ENCODE data around the gene LRMDA.

LRMDA gene

GRCh38 chr10:76268530-76268929, 837.1 kb downstream of the LRMDA start:
- no peak for DNase-seq (ENCODE audit: low read depth)
- TF ChIP-seq CTCF (IDR thresholded peaks at IDR 0.05; ENCODE audit: insufficient read depth, low read depth, low read length, missing control alignments): no peak
- no peak overlapping the region for H3K4me3 ChIP-seq (ENCODE audit: low read depth, low read length)

- H3K4me3 ChIP-seq (ENCODE audit: low read depth, low read length): no peak overlapping the region
- no peak for DNase-seq (ENCODE audit: low read depth)
- no peak for TF ChIP-seq CTCF (IDR thresholded peaks at IDR 0.05; ENCODE audit: insufficient read depth, low read depth, low read length, missing control alignments)
Observed at GRCh38 chr10:76268954-76269353, 837.5 kb downstream of the LRMDA start.

- TF ChIP-seq CTCF (IDR thresholded peaks at IDR 0.05; ENCODE audit: insufficient read depth, low read depth, low read length, missing control alignments): no peak
- DNase-seq (ENCODE audit: low read depth): no peak
- H3K4me3 ChIP-seq (ENCODE audit: low read depth, low read length): no peak overlapping the region
Observed at GRCh38 chr10:76270464-76270863, 839.0 kb downstream of the LRMDA start.

- TF ChIP-seq CTCF (IDR thresholded peaks at IDR 0.05; ENCODE audit: insufficient read depth, low read depth, low read length, missing control alignments): no peak
- no peak for DNase-seq (ENCODE audit: low read depth)
- no peak overlapping the region for H3K4me3 ChIP-seq (ENCODE audit: low read depth, low read length)
Observed at GRCh38 chr10:76274933-76275332, 843.5 kb downstream of the LRMDA start.

- DNase-seq (ENCODE audit: low read depth): no peak
- TF ChIP-seq CTCF (IDR thresholded peaks at IDR 0.05; ENCODE audit: insufficient read depth, low read depth, low read length, missing control alignments): no peak
- H3K4me3 ChIP-seq (ENCODE audit: low read depth, low read length): no peak overlapping the region
Observed at GRCh38 chr10:76278811-76279460, 847.5 kb downstream of the LRMDA start.

GRCh38 chr10:76281659-76282058, 850.2 kb downstream of the LRMDA start:
- TF ChIP-seq CTCF (IDR thresholded peaks at IDR 0.05; ENCODE audit: insufficient read depth, low read depth, low read length, missing control alignments): no peak
- no peak overlapping the region for H3K4me3 ChIP-seq (ENCODE audit: low read depth, low read length)
- DNase-seq (ENCODE audit: low read depth): no peak
